Activated T-helper 9 cell treated with anti-CD3 and anti-CD28 coated beads, Interleukin-2, amount 50 U/mL, for 16 hours (primary cell): ENCODE results near the gene PPP2R5D.
"Not testable (repeated sequence)": the region's sequence is repeated elsewhere in the genome, so short reads cannot be mapped to it uniquely, and the experiment has no call there.

Experiments
- DNase-seq: peaks from one replicate; pipeline ENCODE4 v3.0.0-alpha.2; 2020; ENCODE audit warnings: low read depth

The PPP2R5D gene

DNA sequence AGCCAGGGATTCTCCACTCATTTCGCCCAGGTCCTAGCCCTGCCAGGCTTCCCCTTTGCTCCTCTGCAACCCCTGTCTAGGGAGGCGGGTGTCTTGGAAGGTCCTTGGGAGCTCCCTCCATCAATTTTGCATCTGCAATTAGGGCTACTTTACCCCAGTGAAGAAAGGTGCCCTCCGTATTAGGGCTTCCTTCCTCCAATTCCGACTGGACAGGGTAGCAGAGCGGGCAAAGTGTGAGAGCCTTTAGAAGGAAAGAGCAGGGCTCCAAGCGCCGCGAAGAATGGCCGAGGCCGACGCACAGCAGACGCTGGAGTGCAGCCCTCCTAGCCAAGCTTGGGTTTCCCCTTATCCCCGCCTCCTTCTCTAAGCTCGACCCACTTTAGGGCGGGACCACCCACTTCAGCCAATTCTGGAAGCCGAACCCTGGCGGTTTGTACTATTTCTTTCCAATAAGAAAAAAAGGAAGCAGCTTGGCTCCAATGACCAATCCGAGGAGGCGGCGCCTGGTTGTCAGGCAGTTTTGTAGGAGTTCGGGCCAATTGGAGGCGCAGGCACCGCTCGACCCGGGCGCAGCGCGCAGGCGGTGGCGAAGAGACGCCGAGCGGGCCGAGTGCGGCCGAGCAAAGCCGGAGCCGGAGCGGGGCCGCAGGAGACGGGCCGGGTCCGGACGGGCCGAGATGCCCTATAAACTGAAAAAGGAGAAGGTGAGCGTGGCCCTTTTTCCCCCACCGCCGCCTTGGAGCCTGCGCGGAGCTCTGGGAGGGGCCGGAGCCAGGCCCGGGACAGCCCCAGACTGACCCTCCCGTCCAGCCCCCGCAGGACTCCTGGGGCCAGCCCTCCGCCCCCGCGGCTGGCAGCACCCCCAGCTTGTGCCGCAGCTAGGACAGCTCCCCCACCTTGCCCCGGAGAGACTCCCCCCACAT, at the start of gene PPP2R5D:
PPP2R5D (plus strand) TSS at position 570 of the 923 bp plus-strand sequence; CDS start at position 678, 108 bp downstream.
- peak; percentile 94 for DNase-seq

GRCh38 chr6:42935322-42935721, 49.0 kb upstream of the PPP2R5D start:
- DNase-seq: no peak

DNA sequence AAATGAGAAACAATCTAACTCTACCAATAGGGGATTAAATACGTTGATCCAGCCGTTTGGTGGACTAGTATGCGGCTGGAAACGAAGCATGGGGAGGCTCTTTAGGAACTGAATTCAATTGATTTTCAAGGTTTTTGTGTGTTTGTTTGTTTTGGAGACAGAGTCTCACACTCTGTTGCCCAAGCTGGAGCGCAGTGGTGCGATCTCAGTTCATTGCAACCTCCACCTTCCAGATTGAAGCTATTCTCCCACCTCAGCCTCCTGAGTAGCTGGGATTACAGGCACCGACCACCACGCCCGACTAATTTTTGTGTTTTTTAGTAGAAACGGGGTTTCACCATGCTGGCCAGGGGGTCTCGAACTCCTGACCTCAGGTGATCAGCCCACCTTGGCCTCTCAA, 48.0 kb upstream of the PPP2R5D start:
- no peak for DNase-seq

DNA sequence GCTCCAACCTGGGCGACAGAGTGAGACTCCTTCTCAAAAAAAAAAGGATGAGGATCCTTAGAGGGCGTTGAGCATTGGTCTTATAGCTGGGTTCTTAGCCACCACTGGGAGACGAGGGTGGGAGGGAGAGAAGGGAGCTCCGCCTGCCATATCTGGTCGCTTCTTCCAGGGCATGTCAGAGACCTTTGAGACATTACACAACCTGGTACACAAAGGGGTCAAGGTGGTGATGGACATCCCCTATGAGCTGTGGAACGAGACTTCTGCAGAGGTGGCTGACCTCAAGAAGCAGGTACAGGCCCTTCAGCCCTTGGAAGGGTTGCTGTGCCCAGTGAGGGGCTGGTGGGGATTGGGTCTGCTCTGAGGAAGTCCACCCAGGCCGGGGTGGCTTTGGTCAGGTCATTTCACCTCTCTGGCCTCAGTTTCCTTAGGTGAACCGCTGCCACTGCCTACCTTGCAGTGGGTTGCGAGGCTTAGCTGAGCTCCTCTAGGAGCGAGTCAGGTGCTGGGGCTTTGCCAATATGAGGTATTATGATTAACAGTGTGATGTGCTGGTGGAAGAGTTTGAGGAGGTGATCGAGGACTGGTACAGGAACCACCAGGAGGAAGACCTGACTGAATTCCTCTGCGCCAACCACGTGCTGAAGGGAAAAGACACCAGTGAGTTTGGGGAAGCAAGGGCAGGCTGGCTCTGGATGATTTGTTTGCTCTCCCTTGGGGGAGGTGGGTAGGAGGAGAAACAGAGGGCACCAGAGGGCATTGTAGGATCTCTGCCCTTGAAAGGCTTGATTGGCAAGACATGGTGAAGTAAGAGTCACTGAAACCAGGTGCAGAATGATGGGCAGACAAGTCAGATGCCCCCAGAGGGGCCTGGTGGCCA, 46.6 kb upstream of the PPP2R5D start:
- DNase-seq: no peak

GRCh38 chr6:42938428-42938796, 46.0 kb upstream of the PPP2R5D start:
- DNase-seq: no peak

- DNase-seq: no peak
Measured at GRCh38 chr6:42938987-42939809, 45.2 kb upstream of the PPP2R5D start.

GRCh38 chr6:42939810-42940167, 44.6 kb upstream of the PPP2R5D start:
- DNase-seq: no peak

GRCh38 chr6:42940493-42941045, 43.8 kb upstream of the PPP2R5D start:
- no peak for DNase-seq

- not testable (repeated sequence) for DNase-seq
Measured at GRCh38 chr6:42941356-42941755, 43.0 kb upstream of the PPP2R5D start.

- no peak for DNase-seq
Measured at GRCh38 chr6:42942444-42942843, 41.9 kb upstream of the PPP2R5D start.

- DNase-seq: no peak
Measured at GRCh38 chr6:42947950-42948349, 36.4 kb upstream of the PPP2R5D start.

DNA sequence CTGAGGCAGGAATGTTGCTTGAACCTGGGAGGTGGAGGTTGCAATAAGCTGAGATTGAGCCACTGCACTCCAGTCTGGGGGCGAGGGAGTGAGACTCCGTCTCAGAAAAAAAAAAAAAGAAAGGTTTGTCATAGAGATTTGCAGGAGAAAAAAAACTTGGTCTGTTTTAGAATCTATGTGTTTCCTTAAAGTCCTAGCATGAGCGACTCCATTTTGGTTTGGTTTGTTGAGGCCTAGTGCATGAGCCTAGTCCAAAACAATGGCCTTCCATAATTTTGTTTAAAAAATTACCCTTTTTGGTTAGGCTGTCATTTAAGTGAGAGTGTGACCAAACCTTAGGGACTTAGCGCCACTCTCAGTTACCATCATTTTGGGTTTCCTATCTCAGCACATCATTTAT, 32.0 kb upstream of the PPP2R5D start:
- DNase-seq: no peak

- DNase-seq: not testable (repeated sequence)
Measured at GRCh38 chr6:42954405-42954804, 30.0 kb upstream of the PPP2R5D start.

GRCh38 chr6:42958125-42958524, 26.2 kb upstream of the PPP2R5D start:
- DNase-seq: no peak

DNA sequence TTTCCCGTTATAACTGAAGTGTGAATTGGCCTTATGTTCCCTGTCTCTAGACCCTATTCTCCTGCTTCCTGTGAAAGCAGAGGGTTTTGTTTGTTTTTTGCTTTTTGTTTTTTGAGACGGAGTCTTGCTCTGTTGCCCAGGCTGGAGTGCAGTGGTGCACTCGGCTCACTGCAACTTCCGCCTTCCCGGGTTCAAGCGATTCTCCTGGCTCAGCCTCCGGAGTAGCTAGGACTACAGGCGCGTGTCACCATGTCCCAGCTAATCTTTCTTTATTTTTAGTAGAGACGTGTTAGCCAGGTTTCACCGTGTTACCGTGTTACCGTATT, 24.5 kb upstream of the PPP2R5D start:
- DNase-seq: no peak

- peak; percentile 28 for DNase-seq
Measured at GRCh38 chr6:42960243-42961019, 23.9 kb upstream of the PPP2R5D start, which contains the start of gene GNMT. GNMT (plus strand) TSS chr6:42960754; CDS start chr6:42960768, 14 bp downstream.

DNA sequence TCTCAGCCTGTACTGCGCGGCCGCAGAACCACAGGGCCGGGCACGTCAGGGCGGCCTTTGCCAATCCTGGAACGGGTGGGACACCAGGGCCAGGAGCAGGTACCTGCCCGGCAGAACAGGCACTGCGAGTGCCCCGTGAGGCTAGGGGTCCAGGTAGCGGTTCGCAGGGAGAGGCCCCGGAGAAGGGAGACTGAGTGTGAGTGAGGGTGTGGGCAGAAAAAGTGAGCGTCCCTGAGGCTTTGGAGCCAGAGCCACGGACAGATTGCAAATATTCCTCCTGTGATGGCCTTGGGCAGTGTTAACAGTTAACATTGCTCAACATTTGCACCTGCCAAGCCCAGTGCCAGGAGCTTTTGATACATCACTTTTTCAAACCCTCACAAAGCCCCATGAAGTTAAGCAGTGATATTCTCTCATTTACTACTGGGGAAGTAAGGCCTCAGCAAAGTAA, 23.3 kb upstream of the PPP2R5D start:
- DNase-seq: no peak

DNA sequence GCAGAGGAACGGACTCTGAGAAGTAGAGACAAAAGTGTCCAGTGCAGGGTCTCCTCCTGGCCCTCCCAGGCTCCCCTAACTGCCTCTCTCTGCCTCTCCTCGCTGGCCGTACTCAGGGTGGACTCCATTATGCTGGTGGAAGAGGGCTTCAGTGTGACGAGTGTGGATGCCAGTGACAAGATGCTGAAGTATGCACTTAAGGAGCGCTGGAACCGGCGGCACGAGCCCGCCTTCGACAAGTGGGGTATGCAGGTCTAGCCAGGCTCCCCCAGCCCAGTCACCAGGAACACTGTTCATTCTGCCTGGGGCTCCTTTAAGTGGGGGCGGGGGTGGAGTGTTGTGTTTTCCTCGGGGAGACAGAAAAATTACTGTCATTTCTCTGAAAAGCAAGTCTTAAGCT, 22.3 kb upstream of the PPP2R5D start:
- no peak for DNase-seq

DNA sequence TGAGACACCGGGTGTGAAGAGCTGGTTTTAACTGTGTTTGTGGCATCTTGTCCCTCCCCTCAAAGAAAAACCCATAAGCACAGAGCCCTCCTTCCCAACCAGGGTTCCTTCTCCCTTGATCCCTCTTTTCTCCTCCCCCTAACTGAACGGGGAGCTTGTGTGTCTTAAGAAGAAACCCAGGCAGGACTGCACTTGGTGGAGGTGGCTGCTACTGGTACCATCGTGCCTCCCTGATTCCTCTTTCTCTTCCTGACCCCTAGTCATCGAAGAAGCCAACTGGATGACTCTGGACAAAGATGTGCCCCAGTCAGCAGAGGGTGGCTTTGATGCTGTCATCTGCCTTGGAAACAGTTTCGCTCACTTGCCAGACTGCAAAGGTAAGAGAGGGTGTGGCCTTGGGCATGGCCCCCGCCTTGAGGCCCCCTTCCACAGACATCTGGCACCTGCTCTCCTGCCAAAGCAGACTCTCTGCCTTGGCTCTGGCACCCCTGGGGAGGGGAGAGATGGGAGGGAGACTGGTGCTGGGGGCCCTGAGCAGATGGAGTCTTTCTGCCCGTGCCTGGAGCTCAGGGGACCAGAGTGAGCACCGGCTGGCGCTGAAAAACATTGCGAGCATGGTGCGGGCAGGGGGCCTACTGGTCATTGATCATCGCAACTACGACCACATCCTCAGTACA, 21.7 kb upstream of the PPP2R5D start:
- DNase-seq: no peak

GRCh38 chr6:42963179-42963854, 21.1 kb upstream of the PPP2R5D start:
- no peak for DNase-seq
